H1 (cell line): ENCODE results near the gene PPP1R13B. TPM values are rescaled to one million over a fixed set of nuclear protein-coding genes. Genes with fewer than 3 reads are reported as not detected.

ENCODE experiments used
- CTCF ChIA-PET: fragments of 300-600 bp; sonication (Branson Sonifier 250); formaldehyde crosslinking; loops from one replicate; lab custom pipeline; 2021; ENCODE audit not compliant: partially characterized antibody; lab: Charles Lee
- POLR2A ChIA-PET: fragments of 300-600 bp; sonication (Branson Sonifier 250); formaldehyde crosslinking; loops from one replicate; lab custom pipeline; 2021; ENCODE audit warnings: inconsistent platforms; ENCODE audit not compliant: partially characterized antibody; lab: Charles Lee
- DNase-seq, 2 experiments: peaks; one replicate each; pipeline versions ENCODE4 v3.0.0 to v3.0.0-alpha.2; 2010 to 2022; ENCODE audit warnings: low spot score in 2 of 2, low read depth in 1 of 2, mixed read lengths in 1 of 2
- FAIRE-seq: peaks from 2 replicates; lab custom pipeline; 2011; peaks lifted over from hg19 to GRCh38; lab: Jason Lieb, UNC
- H2AFZ ChIP-seq: 2 replicates; pipeline ENCODE4 v1.8.1; 2012; ENCODE audit warnings: low read length, inconsistent platforms
- H2AK5ac ChIP-seq: 2 replicates; pipeline ENCODE4 v1.6.1; 2013; ENCODE audit warnings: low read depth, low read length
- H2BK120ac ChIP-seq: replicated peaks from 2 replicates; pipeline ENCODE3; 2013; ENCODE audit warnings: low read depth, low read length, inconsistent platforms
- H2BK12ac ChIP-seq: 2 replicates; pipeline ENCODE4 v1.6.1; 2013; ENCODE audit warnings: low read depth, low read length
- H2BK15ac ChIP-seq: 2 replicates; pipeline ENCODE4 v1.6.1; 2013; ENCODE audit warnings: low read length
- H2BK20ac ChIP-seq: 2 replicates; pipeline ENCODE4 v1.6.1; 2013; ENCODE audit warnings: low read length
- H2BK5ac ChIP-seq: 2 replicates; pipeline ENCODE4 v1.6.1; 2013; ENCODE audit warnings: low read depth, low read length
- H3K14ac ChIP-seq: 2 replicates; pipeline ENCODE4 v1.6.1; 2013; ENCODE audit warnings: inconsistent platforms; ENCODE audit not compliant: insufficient read length
- H3K18ac ChIP-seq: 2 replicates; pipeline ENCODE4 v1.6.1; 2013; ENCODE audit warnings: low read length; ENCODE audit errors: extremely low read depth
- H3K23ac ChIP-seq: 2 replicates; pipeline ENCODE4 v1.6.1; 2013; ENCODE audit warnings: inconsistent platforms; ENCODE audit not compliant: insufficient read length
- H3K23me2 ChIP-seq: 2 replicates; pipeline ENCODE4 v1.6.1; 2013; ENCODE audit warnings: low read depth, low read length
- H3K27ac ChIP-seq: 2 replicates; pipeline ENCODE4 v1.6.1; 2011; ENCODE audit warnings: low read depth, low read length, inconsistent platforms
- H3K27me3 ChIP-seq, 4 experiments: replicated peaks in 1 of 4; 1 replicate in 1 of 4; 2 replicates in 3 of 4; pipeline versions ENCODE4 v1.6.1 to v1.8.1; 2011 to 2013; ENCODE audit warnings: low read length in 3 of 4, mild to moderate bottlenecking in 3 of 4, inconsistent platforms in 2 of 4, mixed read lengths in 2 of 4, moderate library complexity in 1 of 4; ENCODE audit not compliant: control insufficient read depth in 3 of 4, insufficient read depth in 3 of 4; ENCODE audit errors: extremely low read depth in 1 of 4
- H3K36me3 ChIP-seq, 4 experiments: 2 replicates each; pipeline versions ENCODE4 v1.6.1 to v1.8.1; 2011 to 2013; ENCODE audit warnings: mild to moderate bottlenecking in 4 of 4, low read length in 3 of 4, moderate library complexity in 2 of 4, control low read depth in 1 of 4, inconsistent platforms in 1 of 4; ENCODE audit not compliant: insufficient read depth in 4 of 4, control insufficient read depth in 2 of 4
- H3K4ac ChIP-seq: replicated peaks from 2 replicates; pipeline ENCODE3; 2013; ENCODE audit warnings: low read length, low read depth, mixed read lengths, inconsistent platforms; ENCODE audit not compliant: insufficient read length
- H3K4me1 ChIP-seq, 4 experiments: replicated peaks in 1 of 4; 1 replicate in 1 of 4; 2 replicates in 3 of 4; pipeline versions ENCODE4 v1.6.1 to v1.8.1; 2011 to 2013; ENCODE audit warnings: low read length in 3 of 4, inconsistent platforms in 2 of 4, mixed read lengths in 1 of 4; ENCODE audit not compliant: insufficient read depth in 4 of 4, control insufficient read depth in 3 of 4
- H3K4me2 ChIP-seq, 2 experiments: 2 replicates each; pipeline versions ENCODE4 v1.6.1 to v1.8.1; 2011 to 2013; ENCODE audit warnings: low read depth in 2 of 2, low read length in 2 of 2, control low read depth in 1 of 2, inconsistent platforms in 1 of 2, mild to moderate bottlenecking in 1 of 2; ENCODE audit not compliant: insufficient read depth in 1 of 2
- H3K4me3 ChIP-seq, 4 experiments: fragments of 200-600, 300-600 bp in 1 of 4; sonication (generic), shearing (Covaris generic), sonication (Bioruptor Twin) in 1 of 4; 2 replicates each; pipeline versions ENCODE4 v1.5.1 to v1.8.1; 2011 to 2016; ENCODE audit warnings: low read length in 4 of 4, low read depth in 3 of 4, control low read depth in 2 of 4, inconsistent platforms in 2 of 4, mild to moderate bottlenecking in 2 of 4, mixed read lengths in 1 of 4, moderate library complexity in 1 of 4; ENCODE audit not compliant: insufficient read depth in 2 of 4; ENCODE audit errors: extremely low read depth in 1 of 4
- H3K56ac ChIP-seq: replicated peaks from 2 replicates; pipeline ENCODE3; 2013; ENCODE audit warnings: low read depth, mild to moderate bottlenecking, mixed read lengths, low read length, inconsistent platforms; ENCODE audit not compliant: insufficient read length
- H3K79me1 ChIP-seq: 2 replicates; pipeline ENCODE4 v1.6.1; 2013; ENCODE audit warnings: low read depth, low read length, control low read depth
- H3K79me2 ChIP-seq, 2 experiments: 2 replicates each; pipeline versions ENCODE4 v1.6.1 to v1.8.1; 2012 to 2013; ENCODE audit warnings: low read length in 2 of 2, mild to moderate bottlenecking in 2 of 2, inconsistent platforms in 1 of 2; ENCODE audit not compliant: insufficient read depth in 2 of 2, control insufficient read depth in 1 of 2
- H3K9ac ChIP-seq, 4 experiments: replicated peaks in 1 of 4; 1 replicate in 1 of 4; 2 replicates in 3 of 4; pipeline versions ENCODE4 v1.6.1 to v1.8.1; 2011 to 2013; ENCODE audit warnings: low read depth in 3 of 4, low read length in 3 of 4, control low read depth in 2 of 4, mild to moderate bottlenecking in 2 of 4, moderate library complexity in 2 of 4, inconsistent platforms in 1 of 4; ENCODE audit errors: extremely low read depth in 1 of 4
- H3K9me3 ChIP-seq, 2 experiments: 2 replicates each; pipeline versions ENCODE4 v1.6.1 to v1.8.1; 2012 to 2013; ENCODE audit warnings: mild to moderate bottlenecking in 2 of 2, moderate library complexity in 2 of 2, control low read depth in 1 of 2, inconsistent platforms in 1 of 2, low read depth in 1 of 2, low read length in 1 of 2, mixed read lengths in 1 of 2; ENCODE audit not compliant: insufficient read depth in 2 of 2
- H4K20me1 ChIP-seq, 2 experiments: replicated peaks in 1 of 2; 2 replicates each; pipeline versions ENCODE3 to v1.8.1; 2011 to 2013; ENCODE audit warnings: inconsistent platforms in 2 of 2, low read length in 2 of 2, mild to moderate bottlenecking in 1 of 2; ENCODE audit not compliant: insufficient read depth in 2 of 2, control insufficient read depth in 1 of 2
- H4K5ac ChIP-seq: 2 replicates; pipeline ENCODE4 v1.6.1; 2013; ENCODE audit warnings: low read length, low read depth, mixed read lengths, inconsistent platforms; ENCODE audit not compliant: insufficient read length
- H4K8ac ChIP-seq: 2 replicates; pipeline ENCODE4 v1.8.0; 2013; ENCODE audit warnings: mild to moderate bottlenecking, moderate library complexity, low read length, inconsistent platforms; ENCODE audit not compliant: insufficient read depth; ENCODE audit errors: extremely low read depth
- H4K91ac ChIP-seq: replicated peaks from 2 replicates; pipeline ENCODE3; 2013; ENCODE audit warnings: low read length, mixed read lengths, inconsistent platforms; ENCODE audit not compliant: insufficient read length
- BRCA1 ChIP-seq: IDR thresholded peaks from 2 replicates; pipeline ENCODE4 v1.6.1; 2012; ENCODE audit warnings: low read depth, low read length, improper control_type of control experiment
- CTBP2 ChIP-seq: IDR thresholded peaks from 2 replicates; pipeline ENCODE4 v1.7.0; 2011; ENCODE audit warnings: borderline replicate concordance, mild to moderate bottlenecking, moderate library complexity, mixed read lengths, low read length; ENCODE audit not compliant: insufficient read depth, insufficient read length
- HDAC6 ChIP-seq: IDR thresholded peaks from one replicate; pipeline ENCODE4 v1.7.1; 2012; ENCODE audit warnings: low read depth, mild to moderate bottlenecking, inconsistent platforms, low read length, moderate library complexity
- NANOG ChIP-seq: IDR thresholded peaks from 2 replicates; pipeline ENCODE4 v1.6.1; 2011; ENCODE audit warnings: low read length, low read depth, mild to moderate bottlenecking, inconsistent platforms; ENCODE audit not compliant: insufficient read depth, poor library complexity, severe bottlenecking
- POLR2AphosphoS5 ChIP-seq: IDR thresholded peaks from 2 replicates; pipeline ENCODE4 v1.6.1; 2011; ENCODE audit warnings: low read depth, low read length
- RAD21 ChIP-seq, 2 experiments: IDR thresholded peaks in 1 of 2; conservative IDR thresholded peaks in 1 of 2; 2 replicates each; pipeline ENCODE4 v1.6.1; 2011; ENCODE audit warnings: low read depth in 2 of 2, low read length in 2 of 2, improper control_type of control experiment in 1 of 2, inconsistent platforms in 1 of 2, mild to moderate bottlenecking in 1 of 2, moderate library complexity in 1 of 2
- SIRT6 ChIP-seq: IDR thresholded peaks from one replicate; pipeline ENCODE4 v1.7.1; 2012; ENCODE audit warnings: low read length, inconsistent platforms
- SUZ12 ChIP-seq: fragments of 200-600 bp; sonication (generic); IDR thresholded peaks from 2 replicates; pipeline ENCODE4 v1.6.1; 2012; ENCODE audit warnings: mild to moderate bottlenecking, inconsistent platforms, low read length, moderate library complexity, mixed read lengths
- WGBS, 2 experiments: shearing (Covaris generic) in 1 of 2; methylation state at CpG; one replicate each; pipeline versions ENCODE4 v1.1.6 to v1.1.7; 2013 to 2015; ENCODE audit warnings: low lambda C conversion rate in 2 of 2, mixed read lengths in 2 of 2, inconsistent platforms in 1 of 2, low coverage in 1 of 2, missing lambda C conversion rate in 1 of 2; ENCODE audit not compliant: insufficient replicate concordance in 2 of 2, insufficient coverage in 1 of 2, insufficient read length in 1 of 2; ENCODE audit errors: extremely low coverage in 1 of 2, missing lambda C conversion rate in 1 of 2; 5-methylcytosine and 5-hydroxymethylcytosine counted together
- polyA plus RNA-seq, 7 experiments: library from polyadenylated mRNA; depleted of rRNA in 3 of 7; stranded (reverse) in 5 of 7; unstranded in 2 of 7; fragments of >200 nt in 5 of 7; fragments of 200-250 nt in 2 of 7; gene quantifications; 1 replicate in 5 of 7; 2 replicates in 1 of 7; 4 replicates in 1 of 7; pipeline versions ENCODE4 v1.2.1 to v1.2.3, GENCODE V29; 2011 to 2013; ENCODE audit warnings: missing spikeins in 2 of 7, mixed read lengths in 2 of 7
- total RNA-seq: library from RNA; stranded (reverse); fragmentation: NEBNext Ultra II Directional; extraction: Animal tissue kit (Norgen Biotek cat#: 25700); gene quantifications from 2 replicates; pipeline ENCODE4 v1.2.1, GENCODE V29; 2021

The PPP1R13B gene
- total and polyA plus RNA-seq, 2 of the 8 experiments (the other 6 are each of a cell fraction or from before 2014, with no cell fraction given) = 2.6 to 8.9 TPM

DNA sequence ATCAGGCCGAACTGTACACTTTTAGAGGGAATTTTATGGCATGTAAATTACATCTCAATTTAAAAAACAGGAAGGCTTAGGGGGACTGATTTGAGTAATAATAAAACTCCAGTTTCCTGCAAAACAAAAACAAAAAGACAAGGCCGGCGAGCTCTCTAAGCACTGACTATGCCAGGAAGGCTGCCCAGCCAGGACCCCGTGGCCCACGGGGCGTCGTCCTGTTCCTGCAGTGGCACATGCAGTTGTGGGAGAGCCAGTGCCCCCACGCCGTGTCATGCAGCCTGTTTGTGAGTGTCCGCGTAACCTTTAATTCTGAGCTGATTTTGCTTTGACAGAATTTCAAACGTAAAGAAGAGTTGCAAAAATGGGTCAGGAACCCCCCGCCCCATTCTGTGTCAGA, 142.7 kb downstream of the PPP1R13B start:
- H3K9me3 ChIP-seq = no peaks in the 10 kb centered on the region
- no peak overlapping the region for H4K5ac ChIP-seq
- H3K27me3 ChIP-seq = no peaks in the 10 kb centered on the region
- ChIA-PET CTCF (interaction anchor here (1.1 to 1.3 kb wide), 2 partner anchors 15 to 25 kb away, joined by 3 read pairs; no protein-coding TSS in a partner anchor), POLR2A (interaction anchor here (1.0 to 6.6 kb wide), 6 partner anchors 11 to 186 kb away, joined by 3 to 74 read pairs (median 4); partner anchors contain the start of genes KLC1, XRCC3 and ZFYVE21)
- WGBS, 2 experiments = 94% methylated on average over 13 of the region's 13 CpGs; no CpG with 5 or more reads in 1 of the 2 experiments
- H3K4ac ChIP-seq = no peak overlapping the region
- no peak overlapping the region for H3K23ac ChIP-seq
- H4K20me1 ChIP-seq = peaks cover 11 to 36% of the 10 kb centered on the region in 2 experiments
- H3K18ac ChIP-seq = no peak overlapping the region
- no peak overlapping the region for H2BK5ac ChIP-seq
- peak overlapping the region; percentile 14 for H4K8ac ChIP-seq
- H2AK5ac ChIP-seq = no peak overlapping the region
- H3K4me2 ChIP-seq = no peak overlapping the region
- no peak for TF ChIP-seq SUZ12
- TF ChIP-seq RAD21 (IDR thresholded peaks at IDR 0.05 in 1 of 2, conservative IDR thresholded peaks at IDR 0.05 in 1 of 2; ENCODE audit: low read depth in 2 of 2, low read length in 2 of 2) = no peak
- no peak for TF ChIP-seq CTBP2
- no peak for TF ChIP-seq HDAC6
- TF ChIP-seq BRCA1 = no peak
- TF ChIP-seq POLR2AphosphoS5 = peak; percentile 21; the same call in 1 of the 2 replicates
- no peak for TF ChIP-seq SIRT6
- no peak for TF ChIP-seq NANOG
- peaks cover 7% of the 10 kb centered on the region; the same call in 1 of the 2 replicates for H3K79me1 ChIP-seq
- no peaks in the 10 kb centered on the region; a peak in 1 of 7 replicates for H3K4me1 ChIP-seq
- peaks cover 14 to 55% (median 34%) of the 10 kb centered on the region in 4 experiments; a peak in 6 of 8 replicates for H3K36me3 ChIP-seq
- H2BK15ac ChIP-seq = no peak overlapping the region
- FAIRE-seq (no peak), DNase-seq (no peak)
- no peaks in the 10 kb centered on the region for H3K79me2 ChIP-seq
- no peak overlapping the region for H4K91ac ChIP-seq
- H2BK120ac ChIP-seq = no peak overlapping the region
- H2BK12ac ChIP-seq = no peak overlapping the region
- H2AFZ ChIP-seq = no peak overlapping the region
- no peak overlapping the region for H3K27ac ChIP-seq
- no peak overlapping the region for H2BK20ac ChIP-seq
- no peaks in the 10 kb centered on the region for H3K23me2 ChIP-seq
- H3K56ac ChIP-seq = no peak overlapping the region
- no peak overlapping the region for H3K14ac ChIP-seq
- no peak overlapping the region for H3K9ac ChIP-seq
- no peak overlapping the region for H3K4me3 ChIP-seq
